ENCODE data around the gene SNX32. TPM values are rescaled to one million over a fixed set of nuclear protein-coding genes. Genes with fewer than 3 reads are reported as not detected.

The SNX32 gene
- total and polyA plus RNA-seq, 2 donors (not counting 3 experiments of a cell fraction or from before 2014, with no cell fraction given): 0.19 TPM; not detected in 1

DNA sequence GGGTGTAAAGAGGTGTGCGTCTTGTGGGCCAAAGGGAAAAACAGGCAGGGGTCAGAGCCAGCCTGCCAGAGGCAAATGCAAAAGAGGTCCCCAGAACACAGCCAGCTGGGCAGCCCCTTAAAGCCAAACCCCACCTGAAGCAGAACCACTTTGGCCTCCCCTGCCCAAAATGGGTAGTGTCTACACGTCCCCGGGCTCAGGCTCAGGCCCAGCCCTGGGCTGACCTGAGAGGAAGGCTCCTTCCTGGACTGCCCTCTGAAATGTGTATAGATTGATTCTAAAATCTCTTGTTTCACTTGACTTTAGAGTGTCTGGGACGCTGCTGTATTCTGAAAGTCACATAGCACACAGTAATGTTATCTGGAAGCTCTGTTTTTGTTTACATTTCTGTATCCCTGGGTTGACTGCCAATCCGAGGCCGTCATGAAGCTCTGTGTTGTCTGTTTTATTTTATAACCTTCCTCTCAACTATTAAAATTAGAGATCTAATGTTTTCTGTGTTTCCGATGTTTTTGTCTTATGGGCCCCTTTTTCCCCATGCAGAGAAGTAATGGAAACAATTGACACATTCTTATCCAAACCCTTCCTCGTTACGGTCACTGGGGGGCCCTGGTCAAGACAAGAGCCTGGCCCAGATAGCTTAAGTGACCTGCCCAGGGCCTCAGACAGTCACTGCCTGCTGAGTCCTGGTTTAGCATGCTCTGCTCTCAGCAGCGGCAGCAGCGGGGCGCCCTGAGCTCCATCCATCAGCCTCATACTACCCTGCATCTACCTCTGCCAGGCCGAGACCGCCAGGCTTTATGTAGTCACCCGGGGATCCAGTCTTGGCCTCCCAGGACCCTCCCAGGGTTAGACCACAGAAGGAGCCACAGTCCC lies 36.8 kb upstream of the SNX32 start:
- H3K27me3 ChIP-seq (ENCODE audit: control insufficient read depth in 2 of 2, insufficient read depth in 2 of 2, low read length in 2 of 2): peaks cover 0 to 8% of the 10 kb centered on the region in 2 experiments
- CTCF ChIA-PET: interaction anchor here (1.2 to 2.8 kb wide), 3 partner anchors 10 to 27 kb away, joined by 4 to 11 read pairs (median 5); no protein-coding TSS in a partner anchor

More for the DNA sequence above, 36.8 kb upstream of the SNX32 start:
- Histone ChIP-seq H3K9me3 (replicated peaks; ENCODE audit: control insufficient read depth, insufficient read depth, low read length) (no peaks in the 10 kb centered on the region), H3K4me3 (replicated peaks in 1 of 3; ENCODE audit: insufficient read depth in 1 of 3, low read depth in 1 of 3, low read length in 3 of 3) (no peak overlapping the region), H4K20me1 (replicated peaks; ENCODE audit: control insufficient read depth, extremely low read depth, insufficient read depth, low read length) (no peaks in the 10 kb centered on the region), H3K79me2 (ENCODE audit: control insufficient read depth, insufficient read depth, low read length) (no peaks in the 10 kb centered on the region), H3K9ac (replicated peaks; ENCODE audit: extremely low read depth, insufficient read depth, low read length) (no peak overlapping the region), H3K4me2 (ENCODE audit: insufficient read depth, low read length) (no peak overlapping the region), H3K9me1 (replicated peaks; ENCODE audit: control insufficient read depth, extremely low read depth, insufficient read depth, low read length) (no peaks in the 10 kb centered on the region), H3K4me1 (ENCODE audit: control insufficient read depth, extremely low read depth, insufficient read depth, low read length) (no peaks in the 10 kb centered on the region), H3K36me3 (ENCODE audit: control insufficient read depth in 2 of 2, extremely low read depth in 1 of 2, insufficient read depth in 2 of 2, low read length in 2 of 2) (no peaks in the 10 kb centered on the region), H2AFZ (ENCODE audit: low read depth, low read length) (no peak overlapping the region), H3K27ac (ENCODE audit: insufficient read depth, low read depth, low read length) (no peak overlapping the region)
- POLR2A ChIA-PET: no interaction called here
- FAIRE-seq (no peak), DNase-seq (ENCODE audit: low read depth, low spot score) (no peak)
- TF ChIP-seq JUN (IDR thresholded peaks at IDR 0.05; ENCODE audit: borderline replicate concordance, insufficient read depth, insufficient read length, low read depth) (no peak), POLR2A (IDR thresholded peaks at IDR 0.05; ENCODE audit: low read depth, low read length) (no peak), FOS (IDR thresholded peaks at IDR 0.05; ENCODE audit: borderline replicate concordance, insufficient read depth, low read length) (no peak), EZH2 (IDR thresholded peaks at IDR 0.05; ENCODE audit: borderline replicate concordance, low read depth, low read length, severe bottlenecking) (no peak)
- TF ChIP-seq, protein P1, sequence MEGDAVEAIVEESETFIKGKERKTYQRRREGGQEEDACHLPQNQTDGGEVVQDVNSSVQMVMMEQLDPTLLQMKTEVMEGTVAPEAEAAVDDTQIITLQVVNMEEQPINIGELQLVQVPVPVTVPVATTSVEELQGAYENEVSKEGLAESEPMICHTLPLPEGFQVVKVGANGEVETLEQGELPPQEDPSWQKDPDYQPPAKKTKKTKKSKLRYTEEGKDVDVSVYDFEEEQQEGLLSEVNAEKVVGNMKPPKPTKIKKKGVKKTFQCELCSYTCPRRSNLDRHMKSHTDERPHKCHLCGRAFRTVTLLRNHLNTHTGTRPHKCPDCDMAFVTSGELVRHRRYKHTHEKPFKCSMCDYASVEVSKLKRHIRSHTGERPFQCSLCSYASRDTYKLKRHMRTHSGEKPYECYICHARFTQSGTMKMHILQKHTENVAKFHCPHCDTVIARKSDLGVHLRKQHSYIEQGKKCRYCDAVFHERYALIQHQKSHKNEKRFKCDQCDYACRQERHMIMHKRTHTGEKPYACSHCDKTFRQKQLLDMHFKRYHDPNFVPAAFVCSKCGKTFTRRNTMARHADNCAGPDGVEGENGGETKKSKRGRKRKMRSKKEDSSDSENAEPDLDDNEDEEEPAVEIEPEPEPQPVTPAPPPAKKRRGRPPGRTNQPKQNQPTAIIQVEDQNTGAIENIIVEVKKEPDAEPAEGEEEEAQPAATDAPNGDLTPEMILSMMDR (IDR thresholded peaks at IDR 0.05; ENCODE audit: extremely low read depth in 1 of 2, insufficient read depth in 1 of 2, low read depth in 1 of 2, low read length in 2 of 2): no peak
- dilution Hi-C loops (cut with MboI; ENCODE audit: extremely low pct_ligation_motif_present, low sequenced_read_pairs) (no loop called here), intact Hi-C loops (cut with micrococcal nuclease) (no loop called here)
- no TSS peak for BruUV-seq (replicated peaks)

Data from endothelial cell of umbilical vein (primary cell).